H1 (cell line): ENCODE measurements around the gene COL11A2. TPM values are rescaled to one million over a fixed set of nuclear protein-coding genes. Genes with fewer than 3 reads are reported as not detected.

Experiments
- CBX8 ChIP-seq: fragments of 300-800, 300-1000 bp; sonication (generic); IDR thresholded peaks from 2 replicates; pipeline ENCODE4 v1.7.1; 2016; ENCODE audit warnings: low read depth, low read length, borderline replicate concordance
- CHD1 ChIP-seq: IDR thresholded peaks from 2 replicates; pipeline ENCODE4 v1.6.1; 2012; ENCODE audit warnings: low read depth, low read length, improper control_type of control experiment
- CHD7 ChIP-seq: fragments of 300-600 bp; sonication (generic); IDR thresholded peaks from 2 replicates; pipeline ENCODE4 v1.7.1; 2012; ENCODE audit warnings: low read length, moderate library complexity, mild to moderate bottlenecking, inconsistent platforms; ENCODE audit not compliant: insufficient replicate concordance
- EP300 ChIP-seq, 2 experiments: IDR thresholded peaks; 1 replicate in 1 of 2; 2 replicates in 1 of 2; pipeline ENCODE4 v1.6.1; 2011 to 2012; ENCODE audit warnings: low read depth in 2 of 2, low read length in 2 of 2, mild to moderate bottlenecking in 2 of 2, borderline replicate concordance in 1 of 2, inconsistent platforms in 1 of 2, moderate library complexity in 1 of 2
- POU5F1 ChIP-seq: IDR thresholded peaks from 2 replicates; pipeline ENCODE4 v1.6.1; 2011; ENCODE audit warnings: low read depth, mild to moderate bottlenecking, low read length, moderate library complexity
- SIN3A ChIP-seq, 2 experiments: IDR thresholded peaks in 1 of 2; conservative IDR thresholded peaks in 1 of 2; 2 replicates each; pipeline ENCODE4 v1.6.1; 2011 to 2012; ENCODE audit warnings: low read length in 2 of 2, improper control_type of control experiment in 1 of 2, low read depth in 1 of 2, mild to moderate bottlenecking in 1 of 2
- USF2 ChIP-seq: IDR thresholded peaks from 2 replicates; pipeline ENCODE4 v1.6.1; 2011; ENCODE audit warnings: low read length, improper control_type of control experiment
- polyA plus RNA-seq, 7 experiments: library from polyadenylated mRNA; depleted of rRNA in 3 of 7; stranded (reverse) in 5 of 7; unstranded in 2 of 7; fragments of >200 nt in 5 of 7; fragments of 200-250 nt in 2 of 7; gene quantifications; 1 replicate in 5 of 7; 2 replicates in 1 of 7; 4 replicates in 1 of 7; pipeline versions ENCODE4 v1.2.1 to v1.2.3, GENCODE V29; 2011 to 2013; ENCODE audit warnings: missing spikeins in 2 of 7, mixed read lengths in 2 of 7
- total RNA-seq: library from RNA; stranded (reverse); fragmentation: NEBNext Ultra II Directional; extraction: Animal tissue kit (Norgen Biotek cat#: 25700); gene quantifications from 2 replicates; pipeline ENCODE4 v1.2.1, GENCODE V29; 2021

COL11A2 gene
- total and polyA plus RNA-seq, 2 of the 8 experiments (the other 6 are each of a cell fraction or from before 2014, with no cell fraction given), result 2.8 to 3.8 TPM

- TF ChIP-seq CHD7 (no peak), POU5F1 (no peak), CBX8 (no peak), USF2 (no peak), SIN3A (conservative IDR thresholded peaks at IDR 0.05 in 1 of 2, IDR thresholded peaks at IDR 0.05 in 1 of 2; ENCODE audit: low read depth in 1 of 2, low read length in 2 of 2) (0 out of 4 replicates have a peak, but pooled peaks of 1 of the 2 experiments have one; percentile 62), CHD1 (no peak), EP300 (IDR thresholded peaks at IDR 0.05; ENCODE audit: borderline replicate concordance in 1 of 2, low read depth in 2 of 2, low read length in 2 of 2) (no peak)
These were observed at the start of gene COL11A2 (continued) for GRCh38 chr6:33192105-33192646.
